Trophoblast cell (in vitro differentiated cells and primary cell): ENCODE measurements around the gene VSTM2B.

Experiments used
- DNase-seq, 2 donors: peaks; one replicate each; pipeline ENCODE4 v3.0.0-alpha.2; 2016
- H2AFZ ChIP-seq: 2 replicates; pipeline ENCODE4 v1.6.1; 2013; ENCODE audit warnings: low read length, moderate library complexity, mild to moderate bottlenecking; ENCODE audit not compliant: insufficient read depth, poor library complexity
- H2AK5ac ChIP-seq: 2 replicates; pipeline ENCODE4 v1.6.1; 2013; ENCODE audit warnings: mild to moderate bottlenecking, low read length
- H2BK120ac ChIP-seq: 2 replicates; pipeline ENCODE4 v1.6.1; 2013; ENCODE audit warnings: low read length, mild to moderate bottlenecking, moderate library complexity; ENCODE audit not compliant: insufficient read depth, poor library complexity
- H2BK12ac ChIP-seq: 2 replicates; pipeline ENCODE4 v1.6.1; 2013; ENCODE audit warnings: mild to moderate bottlenecking, low read length, moderate library complexity
- H2BK5ac ChIP-seq: 2 replicates; pipeline ENCODE4 v1.6.1; 2013; ENCODE audit warnings: low read length, low read depth, moderate library complexity, mild to moderate bottlenecking; ENCODE audit not compliant: poor library complexity
- H3K14ac ChIP-seq: 2 replicates; pipeline ENCODE4 v1.6.1; 2013; ENCODE audit warnings: mild to moderate bottlenecking, low read length
- H3K18ac ChIP-seq: 2 replicates; pipeline ENCODE4 v1.6.1; 2013; ENCODE audit warnings: mild to moderate bottlenecking, low read length
- H3K23ac ChIP-seq: 2 replicates; pipeline ENCODE4 v1.6.1; 2013; ENCODE audit warnings: low read length
- H3K27ac ChIP-seq: 2 replicates; pipeline ENCODE4 v1.5.1; 2013; ENCODE audit warnings: low read depth, mild to moderate bottlenecking, inconsistent platforms, low read length, moderate library complexity
- H3K27me3 ChIP-seq: 2 replicates; pipeline ENCODE4 v1.6.1; 2013; ENCODE audit warnings: inconsistent platforms, mild to moderate bottlenecking, low read length, moderate library complexity; ENCODE audit not compliant: insufficient read depth
- H3K36me3 ChIP-seq, 2 experiments: 1 replicate in 1 of 2; 2 replicates in 1 of 2; pipeline ENCODE4 v1.6.1; 2013; ENCODE audit warnings: low read length in 2 of 2, mild to moderate bottlenecking in 2 of 2, moderate library complexity in 1 of 2; ENCODE audit not compliant: insufficient read depth in 2 of 2, control insufficient read depth in 1 of 2
- H3K4ac ChIP-seq: 2 replicates; pipeline ENCODE4 v1.6.1; 2013; ENCODE audit warnings: low read depth, mild to moderate bottlenecking, low read length, moderate library complexity
- H3K4me1 ChIP-seq, 2 experiments: 1 replicate in 1 of 2; 2 replicates in 1 of 2; pipeline ENCODE4 v1.6.1; 2013; ENCODE audit warnings: low read length in 2 of 2, mild to moderate bottlenecking in 2 of 2, moderate library complexity in 1 of 2; ENCODE audit not compliant: insufficient read depth in 2 of 2, control insufficient read depth in 1 of 2
- H3K4me2 ChIP-seq: 2 replicates; pipeline ENCODE4 v1.6.1; 2013; ENCODE audit warnings: inconsistent platforms, mild to moderate bottlenecking, low read length, moderate library complexity
- H3K4me3 ChIP-seq: 2 replicates; pipeline ENCODE4 v1.5.1; 2013; ENCODE audit warnings: mild to moderate bottlenecking, low read depth, low read length, inconsistent platforms
- H3K79me1 ChIP-seq: one replicate; pipeline ENCODE4 v1.6.1; 2013; ENCODE audit warnings: low read length
- H3K79me2 ChIP-seq: 2 replicates; pipeline ENCODE4 v1.6.1; 2013; ENCODE audit warnings: low read length, mild to moderate bottlenecking; ENCODE audit not compliant: control insufficient read depth, insufficient read depth, poor library complexity
- H3K9ac ChIP-seq: 2 replicates; pipeline ENCODE4 v1.6.1; 2013; ENCODE audit warnings: mild to moderate bottlenecking, low read length
- H3K9me3 ChIP-seq: 2 replicates; pipeline ENCODE4 v1.6.1; 2013; ENCODE audit warnings: low read depth, mild to moderate bottlenecking, control low read depth, inconsistent platforms, low read length; ENCODE audit not compliant: insufficient read depth
- H4K12ac ChIP-seq: 2 replicates; pipeline ENCODE4 v1.6.1; 2013; ENCODE audit warnings: low read depth, mild to moderate bottlenecking, low read length, moderate library complexity
- H4K8ac ChIP-seq: 2 replicates; pipeline ENCODE4 v1.6.1; 2013; ENCODE audit warnings: low read depth, mild to moderate bottlenecking, low read length, moderate library complexity
- H4K91ac ChIP-seq: one replicate; pipeline ENCODE4 v1.6.1; 2013; ENCODE audit warnings: low read depth, mild to moderate bottlenecking, low read length, moderate library complexity
- WGBS: extraction: QIAGEN DNeasy Blood & Tissue Kit; methylation state at CpG from one replicate; pipeline ENCODE4 v1.1.7; 2013; ENCODE audit warnings: missing lambda C conversion rate; ENCODE audit not compliant: insufficient read length, insufficient coverage; ENCODE audit errors: extremely low coverage; 5-methylcytosine and 5-hydroxymethylcytosine counted together

The VSTM2B gene

DNA sequence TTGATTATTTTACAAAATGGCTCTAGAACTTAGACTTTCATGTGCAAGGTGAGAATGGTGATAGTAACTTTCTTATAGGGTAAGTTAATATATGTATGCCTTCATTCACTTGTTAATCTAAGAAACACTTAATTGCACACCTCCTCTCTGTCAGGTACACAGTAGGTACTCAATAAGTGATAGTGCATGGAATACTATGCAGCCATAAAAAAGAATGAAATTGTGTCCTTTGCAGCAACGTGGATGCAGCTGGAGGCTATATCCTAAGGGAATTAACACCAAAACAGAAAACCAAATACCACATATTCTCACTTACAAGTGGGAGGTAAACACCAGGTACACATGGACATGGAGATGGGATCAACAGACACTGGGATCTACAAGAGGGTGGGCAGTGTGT, 17.6 kb upstream of the VSTM2B start:
- Histone ChIP-seq H3K79me2 (no peaks in the 10 kb centered on the region), H4K91ac (no peak overlapping the region), H2AFZ (no peak overlapping the region), H3K4ac (no peak overlapping the region), H3K14ac (no peak overlapping the region), H3K27ac (no peak overlapping the region), H3K36me3 (no peaks in the 10 kb centered on the region), H3K9ac (no peak overlapping the region), H2BK5ac (no peak overlapping the region), H3K9me3 (peaks cover 2% of the 10 kb centered on the region), H3K23ac (no peak overlapping the region), H2AK5ac (no peak overlapping the region), H3K4me2 (no peak overlapping the region), H4K8ac (no peak overlapping the region), H3K18ac (no peak overlapping the region), H2BK12ac (no peak overlapping the region), H2BK120ac (no peak overlapping the region), H3K4me3 (no peak overlapping the region), H4K12ac (no peak overlapping the region), H3K4me1 (no peaks in the 10 kb centered on the region), H3K79me1 (no peaks in the 10 kb centered on the region), H3K27me3 (no peaks in the 10 kb centered on the region)
- DNase-seq: no peak
- WGBS: no CpG with 5 or more reads among the region's 1 CpG

DNA sequence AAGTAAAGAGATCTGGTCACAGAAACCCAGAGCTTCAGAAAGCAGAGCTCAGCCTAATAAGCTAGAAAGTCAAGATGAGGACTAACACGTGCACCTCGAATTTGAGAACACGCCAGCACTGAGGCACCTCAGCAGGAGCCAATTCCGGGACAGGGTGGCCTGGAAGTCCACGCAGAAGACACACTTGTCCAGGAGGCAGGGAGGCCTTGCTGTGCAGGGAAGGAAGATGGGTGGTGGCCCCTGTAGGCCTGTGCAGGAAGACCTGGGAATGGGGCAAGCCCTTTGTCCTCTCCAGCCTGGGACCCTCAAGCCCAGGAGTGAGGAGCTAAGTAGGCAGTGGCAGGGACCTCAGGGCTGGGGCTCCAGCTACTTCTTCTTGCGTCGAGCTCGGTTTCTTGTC, 16.3 kb upstream of the VSTM2B start:
- H2BK12ac ChIP-seq: no peak overlapping the region
- no peaks in the 10 kb centered on the region for H3K79me2 ChIP-seq
- H3K4me1 ChIP-seq: no peaks in the 10 kb centered on the region
- no peak overlapping the region for H2BK5ac ChIP-seq
- H2AK5ac ChIP-seq: no peak overlapping the region
- H3K27ac ChIP-seq: no peak overlapping the region
- no peak overlapping the region for H3K4ac ChIP-seq
- H3K4me3 ChIP-seq: peak overlapping the region; percentile 33
- no peak for DNase-seq
- no peak overlapping the region for H3K4me2 ChIP-seq
- no peak overlapping the region for H4K8ac ChIP-seq
- H2AFZ ChIP-seq: no peak overlapping the region
- no peak overlapping the region for H3K14ac ChIP-seq
- no CpG with 5 or more reads among the region's 8 CpGs for WGBS
- H3K27me3 ChIP-seq: no peaks in the 10 kb centered on the region
- no peak overlapping the region for H3K9ac ChIP-seq
- H3K23ac ChIP-seq: no peak overlapping the region
- H3K18ac ChIP-seq: no peak overlapping the region
- H4K91ac ChIP-seq: no peak overlapping the region
- no peak overlapping the region for H4K12ac ChIP-seq
- H3K9me3 ChIP-seq: peaks cover 2% of the 10 kb centered on the region
- no peaks in the 10 kb centered on the region for H3K79me1 ChIP-seq
- no peak overlapping the region for H2BK120ac ChIP-seq
- no peaks in the 10 kb centered on the region for H3K36me3 ChIP-seq

DNA sequence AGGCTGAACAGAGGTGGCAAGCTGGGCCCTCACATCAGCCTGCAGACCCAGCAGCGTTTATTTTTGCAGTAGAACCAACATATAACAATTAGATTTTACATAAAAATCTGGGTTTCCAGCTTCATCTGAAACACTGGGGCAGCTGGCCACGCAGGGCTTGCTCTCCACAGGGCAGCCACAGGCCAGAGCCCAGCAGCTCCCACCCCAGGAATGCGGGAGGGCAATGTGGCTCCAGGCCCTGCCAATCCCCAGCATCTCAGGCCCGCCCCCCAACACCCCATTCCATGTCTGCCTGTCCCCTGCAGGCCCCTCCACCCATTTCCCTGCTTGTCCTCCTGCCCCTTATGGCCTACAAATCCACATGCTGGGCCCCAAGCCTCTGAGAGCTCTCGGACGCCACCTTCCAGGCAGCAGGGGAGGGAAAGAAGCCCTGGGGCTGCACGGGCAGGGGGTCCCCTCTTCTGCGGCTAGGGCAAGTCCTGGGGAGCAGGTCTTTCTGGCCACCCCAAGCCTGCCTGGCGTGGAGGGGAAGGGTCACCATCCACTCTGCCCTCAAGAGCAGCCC, 15.0 kb upstream of the VSTM2B start:
- Histone ChIP-seq H2BK120ac (no peak overlapping the region), H4K8ac (no peak overlapping the region), H2BK5ac (no peak overlapping the region), H3K4ac (no peak overlapping the region), H3K4me1 (no peaks in the 10 kb centered on the region), H2AFZ (no peak overlapping the region), H3K79me2 (no peaks in the 10 kb centered on the region), H2BK12ac (no peak overlapping the region), H3K27me3 (no peaks in the 10 kb centered on the region), H3K4me3 (no peak overlapping the region), H3K9ac (no peak overlapping the region), H2AK5ac (no peak overlapping the region), H3K14ac (no peak overlapping the region), H3K4me2 (no peak overlapping the region), H3K36me3 (no peaks in the 10 kb centered on the region), H4K12ac (no peak overlapping the region), H3K9me3 (peaks cover 2% of the 10 kb centered on the region), H3K23ac (no peak overlapping the region), H3K27ac (no peak overlapping the region), H3K18ac (no peak overlapping the region), H3K79me1 (no peaks in the 10 kb centered on the region), H4K91ac (no peak overlapping the region)
- DNase-seq: no peak
- no CpG with 5 or more reads among the region's 9 CpGs for WGBS

DNA sequence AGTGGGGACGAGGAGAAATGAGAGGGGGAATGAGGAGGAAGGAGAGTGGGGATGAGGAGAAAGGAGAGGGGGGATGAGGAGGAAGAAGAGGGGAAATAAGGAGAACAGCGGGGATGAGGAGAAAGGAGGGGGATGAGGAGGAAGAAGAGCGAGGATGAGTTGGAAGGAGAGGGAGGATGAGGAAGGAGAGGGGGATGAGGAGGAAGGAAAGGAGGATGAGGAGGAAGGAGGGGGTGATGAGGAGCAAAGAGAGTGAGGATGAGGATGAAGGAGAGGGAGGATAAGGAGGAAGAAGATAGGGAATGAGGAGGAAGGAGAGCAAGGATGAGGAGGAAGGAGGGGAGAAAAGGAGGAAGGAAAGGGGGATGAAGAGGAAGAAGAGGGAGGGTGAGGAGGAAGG, 14.0 kb upstream of the VSTM2B start:
- no peaks in the 10 kb centered on the region for H3K27me3 ChIP-seq
- no peak overlapping the region for H2BK5ac ChIP-seq
- H3K9me3 ChIP-seq: peaks cover 4% of the 10 kb centered on the region
- H4K91ac ChIP-seq: no peak overlapping the region
- H3K4me1 ChIP-seq: no peaks in the 10 kb centered on the region
- H3K27ac ChIP-seq: no peak overlapping the region
- H2BK12ac ChIP-seq: no peak overlapping the region
- H3K14ac ChIP-seq: no peak overlapping the region
- H3K23ac ChIP-seq: no peak overlapping the region
- over 99% methylated on average over 3 of the region's 3 CpGs for WGBS
- H3K79me2 ChIP-seq: no peaks in the 10 kb centered on the region
- DNase-seq: no peak
- no peak overlapping the region for H2BK120ac ChIP-seq
- H3K9ac ChIP-seq: no peak overlapping the region
- H3K4ac ChIP-seq: no peak overlapping the region
- H4K12ac ChIP-seq: no peak overlapping the region
- H4K8ac ChIP-seq: no peak overlapping the region
- H3K4me2 ChIP-seq: no peak overlapping the region
- no peak overlapping the region for H2AK5ac ChIP-seq
- no peak overlapping the region for H2AFZ ChIP-seq
- no peak overlapping the region for H3K4me3 ChIP-seq
- no peaks in the 10 kb centered on the region for H3K79me1 ChIP-seq
- H3K36me3 ChIP-seq: no peaks in the 10 kb centered on the region
- H3K18ac ChIP-seq: no peak overlapping the region
